ENCODE results near the gene CACNA2D3.

The CACNA2D3 gene

GRCh38 chr3:54567949-54568348 is 445.6 kb downstream of the CACNA2D3 start:
- DNase-seq (ENCODE audit: low read depth): no peak
- TF ChIP-seq CTCF (IDR thresholded peaks at IDR 0.05; ENCODE audit: insufficient read depth, low read depth, low read length, missing control alignments): no peak
- H3K4me3 ChIP-seq (ENCODE audit: low read depth, low read length): no peak overlapping the region

- TF ChIP-seq CTCF (IDR thresholded peaks at IDR 0.05; ENCODE audit: insufficient read depth, low read depth, low read length, missing control alignments): no peak
- H3K4me3 ChIP-seq (ENCODE audit: low read depth, low read length): no peak overlapping the region
Measured at GRCh38 chr3:54570008-54570407, 447.7 kb downstream of the CACNA2D3 start.

GRCh38 chr3:54572197-54572895 is 450.0 kb downstream of the CACNA2D3 start:
- no peak for TF ChIP-seq CTCF (IDR thresholded peaks at IDR 0.05; ENCODE audit: insufficient read depth, low read depth, low read length, missing control alignments)
- H3K4me3 ChIP-seq (ENCODE audit: low read depth, low read length): no peak overlapping the region
- no peak for DNase-seq (ENCODE audit: low read depth)

More at GRCh38 chr3:54570008-54570407, 447.7 kb downstream of the CACNA2D3 start:
- no peak for DNase-seq (ENCODE audit: low read depth)

- DNase-seq (ENCODE audit: low read depth): no peak
- TF ChIP-seq CTCF (IDR thresholded peaks at IDR 0.05; ENCODE audit: insufficient read depth, low read depth, low read length, missing control alignments): no peak
- no peak overlapping the region for H3K4me3 ChIP-seq (ENCODE audit: low read depth, low read length)
Measured at GRCh38 chr3:54573858-54574257, 451.5 kb downstream of the CACNA2D3 start.

GRCh38 chr3:54574906-54575617 is 452.7 kb downstream of the CACNA2D3 start:
- DNase-seq (ENCODE audit: low read depth): no peak
- TF ChIP-seq CTCF (IDR thresholded peaks at IDR 0.05; ENCODE audit: insufficient read depth, low read depth, low read length, missing control alignments): no peak
- H3K4me3 ChIP-seq (ENCODE audit: low read depth, low read length): no peak overlapping the region

GRCh38 chr3:54575618-54575960 is 453.2 kb downstream of the CACNA2D3 start:
- DNase-seq (ENCODE audit: low read depth): no peak
- TF ChIP-seq CTCF (IDR thresholded peaks at IDR 0.05; ENCODE audit: insufficient read depth, low read depth, low read length, missing control alignments): no peak
- no peak overlapping the region for H3K4me3 ChIP-seq (ENCODE audit: low read depth, low read length)
